Mucosa of rectum (tissue), 2 donors: ENCODE data around the gene EIF2B2.

Experiments used
- H3K27ac ChIP-seq, 2 donors: one replicate each; pipeline ENCODE4 v1.7.0; 2013; ENCODE audit warnings: inconsistent platforms in 2 of 2, low read depth in 2 of 2, low read length in 2 of 2
- H3K27me3 ChIP-seq, 2 donors: one replicate each; pipeline ENCODE4 v1.7.0; 2013; ENCODE audit warnings: low read length in 2 of 2; ENCODE audit not compliant: control insufficient read depth in 2 of 2, insufficient read depth in 2 of 2
- H3K36me3 ChIP-seq, 2 donors: one replicate each; pipeline ENCODE4 v1.7.0; 2013; ENCODE audit warnings: low read length in 2 of 2; ENCODE audit not compliant: control insufficient read depth in 2 of 2, insufficient read depth in 2 of 2
- H3K4me1 ChIP-seq, 2 donors: one replicate each; pipeline ENCODE4 v1.7.0; 2013; ENCODE audit warnings: low read length in 2 of 2, mild to moderate bottlenecking in 1 of 2; ENCODE audit not compliant: control insufficient read depth in 2 of 2, insufficient read depth in 2 of 2
- H3K4me3 ChIP-seq, 2 donors: one replicate each; pipeline ENCODE4 v1.7.0; 2013; ENCODE audit warnings: low read length in 2 of 2
- H3K9ac ChIP-seq, 2 donors: one replicate each; pipeline ENCODE4 v1.7.0; 2013; ENCODE audit warnings: low read length in 2 of 2, low read depth in 1 of 2, mild to moderate bottlenecking in 1 of 2
- H3K9me3 ChIP-seq, 2 donors: one replicate each; pipeline ENCODE4 v1.7.0; 2013; ENCODE audit warnings: low read length in 2 of 2; ENCODE audit not compliant: control insufficient read depth in 2 of 2
- donor health status: healthy.
- donor health status: Normal muscosa, but diverticular disease.

The EIF2B2 gene

DNA sequence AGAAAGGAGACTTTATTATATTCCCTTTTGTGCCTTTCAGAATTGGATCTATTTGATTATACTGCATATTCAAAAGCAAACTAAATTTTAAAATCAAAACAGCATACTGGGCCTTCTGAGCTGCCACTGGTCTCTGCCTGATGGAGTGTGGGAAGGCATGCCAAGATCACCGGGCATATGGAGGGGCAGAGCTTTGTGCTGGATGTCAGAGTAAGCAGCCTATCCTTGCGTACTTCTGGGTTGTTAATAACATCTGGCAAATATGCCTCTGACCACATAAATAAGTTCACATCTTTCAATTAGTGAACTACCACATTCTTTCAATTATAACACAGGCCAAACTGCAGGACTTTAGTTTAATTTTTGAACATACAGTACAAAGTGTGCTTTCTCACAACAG is 30.2 kb downstream of the EIF2B2 start:
- no peak overlapping the region for H3K4me3 ChIP-seq
- H3K4me1 ChIP-seq, result no peaks in the 10 kb centered on the region
- H3K9ac ChIP-seq, result no peak overlapping the region
- no peaks in the 10 kb centered on the region for H3K9me3 ChIP-seq
- H3K27ac ChIP-seq, result no peak overlapping the region
- peaks cover 17 to 48% of the 10 kb centered on the region in 2 donors for H3K36me3 ChIP-seq
- H3K27me3 ChIP-seq, result no peaks in the 10 kb centered on the region

GRCh38 chr14:75040507-75040906 is 37.8 kb downstream of the EIF2B2 start:
- Histone ChIP-seq H3K9me3 (no peaks in the 10 kb centered on the region), H3K36me3 (peaks cover 3 to 19% of the 10 kb centered on the region in 2 donors), H3K27me3 (no peaks in the 10 kb centered on the region), H3K4me1 (peaks cover 14 to 24% of the 10 kb centered on the region in 2 donors), H3K4me3 (no peak overlapping the region), H3K9ac (no peak overlapping the region), H3K27ac (peak overlapping the region in 1 of 2 donors; percentile 26)

GRCh38 chr14:75040959-75041358 is 38.2 kb downstream of the EIF2B2 start:
- Histone ChIP-seq H3K4me1 (peaks cover 14 to 24% of the 10 kb centered on the region in 2 donors), H3K27ac (peak overlapping the region; percentile 26 to 69), H3K4me3 (no peak overlapping the region), H3K36me3 (peaks cover 3 to 16% of the 10 kb centered on the region in 2 donors), H3K9ac (no peak overlapping the region), H3K27me3 (no peaks in the 10 kb centered on the region), H3K9me3 (no peaks in the 10 kb centered on the region)

DNA sequence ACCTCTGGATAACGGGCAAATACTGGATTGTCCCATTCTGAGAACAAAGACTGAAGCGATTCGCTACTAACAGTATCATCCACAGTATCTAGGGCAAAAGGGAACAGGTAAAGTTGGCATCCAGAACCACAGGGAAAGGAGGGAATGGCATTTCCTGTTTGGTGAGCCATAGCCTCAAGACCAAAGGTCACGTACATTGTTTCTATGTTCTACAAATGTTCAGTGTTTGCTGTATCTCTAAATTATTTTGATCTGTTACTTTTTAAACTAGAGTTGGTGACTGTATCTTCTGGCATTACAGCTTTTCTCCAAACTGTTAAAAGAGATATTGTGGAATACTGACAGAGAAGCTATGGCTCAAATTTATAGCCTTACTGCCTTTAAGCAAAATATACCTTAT is 38.9 kb downstream of the EIF2B2 start:
- Histone ChIP-seq H3K9me3 (no peaks in the 10 kb centered on the region), H3K9ac (no peak overlapping the region), H3K4me1 (peaks cover 14 to 24% of the 10 kb centered on the region in 2 donors), H3K27ac (peak overlapping the region; percentile 52 to 69), H3K36me3 (peaks cover 3 to 11% of the 10 kb centered on the region in 2 donors), H3K4me3 (no peak overlapping the region), H3K27me3 (no peaks in the 10 kb centered on the region)

DNA sequence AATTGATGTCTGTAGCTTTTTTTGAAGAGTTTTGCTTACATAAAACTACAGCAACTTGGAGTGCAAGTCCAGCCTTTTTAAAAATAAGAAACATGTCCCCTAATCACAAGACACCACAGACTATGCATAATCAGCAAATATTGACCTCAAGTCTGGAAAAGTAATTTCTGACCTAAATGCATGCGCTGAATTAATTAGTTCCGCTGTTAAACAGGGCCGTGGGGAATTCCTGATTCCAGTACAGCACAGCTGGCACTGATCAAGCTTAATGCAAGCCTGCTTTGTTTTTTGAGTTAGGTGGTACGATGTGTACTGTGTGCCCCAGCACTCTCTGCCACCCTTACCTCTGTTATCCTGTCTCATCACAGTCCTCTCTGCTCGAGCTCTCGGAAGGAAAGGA is 39.3 kb downstream of the EIF2B2 start:
- Histone ChIP-seq H3K4me3 (peak overlapping the region in 1 of 2 donors; percentile 40), H3K9ac (peak overlapping the region in 1 of 2 donors; percentile 42), H3K27ac (peak overlapping the region; percentile 52 to 69), H3K36me3 (peaks cover 3 to 8% of the 10 kb centered on the region in 2 donors), H3K27me3 (no peaks in the 10 kb centered on the region), H3K9me3 (no peaks in the 10 kb centered on the region), H3K4me1 (peaks cover 14 to 25% of the 10 kb centered on the region in 2 donors)

- no peaks in the 10 kb centered on the region for H3K36me3 ChIP-seq
- no peak overlapping the region for H3K27ac ChIP-seq
- H3K4me1 ChIP-seq, result peaks cover 14 to 27% of the 10 kb centered on the region in 2 donors
- H3K9ac ChIP-seq, result no peak overlapping the region
- H3K27me3 ChIP-seq, result no peaks in the 10 kb centered on the region
- no peaks in the 10 kb centered on the region for H3K9me3 ChIP-seq
- H3K4me3 ChIP-seq, result no peak overlapping the region
Observed at GRCh38 chr14:75044322-75044721, 41.6 kb downstream of the EIF2B2 start.

- peaks cover 14 to 27% of the 10 kb centered on the region in 2 donors for H3K4me1 ChIP-seq
- H3K9ac ChIP-seq, result no peak overlapping the region
- H3K4me3 ChIP-seq, result no peak overlapping the region
- no peaks in the 10 kb centered on the region for H3K27me3 ChIP-seq
- H3K9me3 ChIP-seq, result no peaks in the 10 kb centered on the region
- H3K36me3 ChIP-seq, result no peaks in the 10 kb centered on the region
- H3K27ac ChIP-seq, result no peak overlapping the region
Observed at GRCh38 chr14:75044752-75045151, 42.0 kb downstream of the EIF2B2 start.

DNA sequence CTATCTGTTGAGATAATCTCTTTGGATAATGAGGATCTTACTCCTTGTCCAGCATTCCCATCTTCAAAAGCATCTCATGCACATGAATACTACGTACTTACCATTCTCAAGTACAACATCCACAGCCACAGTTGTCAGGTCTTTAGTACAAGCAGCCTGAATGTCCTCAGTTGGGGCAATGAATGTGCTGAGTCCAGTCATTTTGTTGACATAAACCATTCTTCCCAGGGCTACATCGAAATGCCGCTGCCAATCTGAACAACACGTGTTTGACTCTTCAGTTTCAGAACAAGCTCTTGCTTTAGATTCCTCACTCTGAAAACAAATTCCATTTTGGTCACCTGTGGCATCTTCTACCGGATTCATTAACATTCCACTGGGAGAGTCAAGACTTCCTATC is 43.6 kb downstream of the EIF2B2 start:
- no peak overlapping the region for H3K4me3 ChIP-seq
- peaks cover 12 to 22% of the 10 kb centered on the region in 2 donors for H3K4me1 ChIP-seq
- peak overlapping the region in 1 of 2 donors; percentile 3 for H3K27ac ChIP-seq

DNA sequence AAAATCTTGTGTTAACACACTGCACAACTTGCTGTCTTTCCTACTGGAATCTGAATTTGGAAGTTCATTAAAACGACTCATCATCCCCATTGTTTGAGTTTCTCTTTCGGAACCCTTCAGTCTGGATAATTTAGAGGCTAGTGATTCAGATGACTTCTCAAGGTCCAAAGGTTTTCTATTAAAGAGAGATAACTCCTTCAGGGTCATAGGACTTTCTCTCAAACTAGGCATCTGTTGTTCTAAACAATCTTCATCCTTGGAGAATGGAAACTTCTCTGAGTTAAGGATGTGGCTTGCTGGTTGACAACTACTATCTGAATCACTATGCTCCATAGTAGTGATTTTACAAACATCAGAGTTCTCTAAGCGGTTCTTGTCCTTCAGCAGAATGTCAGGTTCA is 44.2 kb downstream of the EIF2B2 start:
- Histone ChIP-seq H3K36me3 (no peaks in the 10 kb centered on the region), H3K4me3 (no peak overlapping the region), H3K27me3 (no peaks in the 10 kb centered on the region), H3K9me3 (no peaks in the 10 kb centered on the region), H3K27ac (peak overlapping the region in 1 of 2 donors; percentile 3), H3K4me1 (peaks cover 11 to 18% of the 10 kb centered on the region in 2 donors), H3K9ac (no peak overlapping the region)

More for the DNA sequence above, 43.6 kb downstream of the EIF2B2 start:
- no peaks in the 10 kb centered on the region for H3K36me3 ChIP-seq
- H3K9me3 ChIP-seq, result no peaks in the 10 kb centered on the region
- no peaks in the 10 kb centered on the region for H3K27me3 ChIP-seq
- H3K9ac ChIP-seq, result no peak overlapping the region

DNA sequence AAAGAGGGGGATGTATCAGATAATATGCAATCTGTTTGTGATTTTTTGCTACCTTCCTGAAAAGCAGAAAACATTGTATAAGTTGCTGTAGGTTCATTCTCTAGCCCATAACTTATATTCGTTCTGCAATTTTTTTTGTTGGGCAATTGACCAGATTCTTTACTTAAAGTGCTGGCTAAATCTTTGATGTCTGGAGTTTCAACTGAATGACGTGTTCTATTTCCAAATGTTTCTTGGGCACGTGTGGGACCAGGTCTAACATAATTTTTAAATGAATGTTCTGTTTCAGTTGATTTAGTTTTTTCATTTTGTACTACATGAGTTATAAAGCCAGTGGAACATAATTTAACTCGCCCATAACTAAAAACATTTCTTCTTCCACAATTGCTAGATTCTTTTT is 44.8 kb downstream of the EIF2B2 start:
- Histone ChIP-seq H3K36me3 (no peaks in the 10 kb centered on the region), H3K27me3 (no peaks in the 10 kb centered on the region), H3K4me3 (no peak overlapping the region), H3K4me1 (peaks cover 5 to 12% of the 10 kb centered on the region in 2 donors), H3K27ac (no peak overlapping the region), H3K9ac (no peak overlapping the region), H3K9me3 (no peaks in the 10 kb centered on the region)

- Histone ChIP-seq H3K4me1 (peaks cover 2 to 11% of the 10 kb centered on the region in 2 donors), H3K27ac (no peak overlapping the region), H3K27me3 (no peaks in the 10 kb centered on the region), H3K4me3 (no peak overlapping the region), H3K9ac (no peak overlapping the region), H3K9me3 (no peaks in the 10 kb centered on the region), H3K36me3 (no peaks in the 10 kb centered on the region)
Observed at GRCh38 chr14:75048101-75048500, 45.4 kb downstream of the EIF2B2 start.
